ENCODE data around the gene GUSB.
"Not testable (repeated sequence)": the region's sequence is repeated elsewhere in the genome, so short reads cannot be mapped to it uniquely, and the experiment has no call there.

Gene GUSB

GRCh38 chr7:65981965-65982792 lies at the start of gene GUSB:
Gene GUSB (minus strand): TSS chr7:65982213. CDS start chr7:65982183, 30 bp downstream.
- Histone ChIP-seq H3K4me1 (ENCODE audit: control insufficient read depth, low read length) (peaks cover 16% of the 10 kb centered on the region), H3K27ac (ENCODE audit: low read depth, low read length) (peak within 1 kb of the TSS; percentile 48)
- TF ChIP-seq EZH2phosphoT487 (IDR thresholded peaks at IDR 0.05; ENCODE audit: borderline replicate concordance, low read length) (no peak), CTCF (IDR thresholded peaks at IDR 0.05; ENCODE audit: low read depth, low read length, poor library complexity, severe bottlenecking) (no peak)

GRCh38 chr7:66028342-66028741 lies 46.3 kb upstream of the GUSB start:
- not testable (repeated sequence) for H3K9me3 ChIP-seq (ENCODE audit: control insufficient read depth, insufficient read depth, low read length); H3K27ac ChIP-seq (ENCODE audit: low read depth, low read length); H3F3A ChIP-seq (ENCODE audit: control insufficient read depth, insufficient read depth); H3K27me3 ChIP-seq (ENCODE audit: control insufficient read depth, low read length); H4K20me1 ChIP-seq (ENCODE audit: control insufficient read depth, insufficient read depth, low read depth, low read length); H3K79me2 ChIP-seq (ENCODE audit: control insufficient read depth, low read length); H3K36me3 ChIP-seq (ENCODE audit: control insufficient read depth, low read length); H3K4me2 ChIP-seq (ENCODE audit: low read length); H3K4me3 ChIP-seq (ENCODE audit: low read length); H3K9me2 ChIP-seq (replicated peaks; ENCODE audit: control insufficient read depth, low read length); H3K4me1 ChIP-seq (ENCODE audit: control insufficient read depth, low read length)

More at GRCh38 chr7:65981965-65982792, at the start of gene GUSB:
- H3F3A ChIP-seq (ENCODE audit: control insufficient read depth, insufficient read depth) = no peaks in the 10 kb centered on the region
- no peaks in the 10 kb centered on the region for H3K9me3 ChIP-seq (ENCODE audit: control insufficient read depth, insufficient read depth, low read length)
- H3K4me3 ChIP-seq (ENCODE audit: low read length) = peak within 1 kb of the TSS; percentile 86
- peaks cover 41% of the 10 kb centered on the region for H3K79me2 ChIP-seq (ENCODE audit: control insufficient read depth, low read length)
- peaks cover 10% of the 10 kb centered on the region for H4K20me1 ChIP-seq (ENCODE audit: control insufficient read depth, insufficient read depth, low read depth, low read length)
- peak within 1 kb of the TSS; percentile 62 for H3K4me2 ChIP-seq (ENCODE audit: low read length)
- H3K9me2 ChIP-seq (replicated peaks; ENCODE audit: control insufficient read depth, low read length) = no peaks in the 10 kb centered on the region
- no peaks in the 10 kb centered on the region for H3K27me3 ChIP-seq (ENCODE audit: control insufficient read depth, low read length)
- H3K36me3 ChIP-seq (ENCODE audit: control insufficient read depth, low read length) = peaks cover 28% of the 10 kb centered on the region

DNA sequence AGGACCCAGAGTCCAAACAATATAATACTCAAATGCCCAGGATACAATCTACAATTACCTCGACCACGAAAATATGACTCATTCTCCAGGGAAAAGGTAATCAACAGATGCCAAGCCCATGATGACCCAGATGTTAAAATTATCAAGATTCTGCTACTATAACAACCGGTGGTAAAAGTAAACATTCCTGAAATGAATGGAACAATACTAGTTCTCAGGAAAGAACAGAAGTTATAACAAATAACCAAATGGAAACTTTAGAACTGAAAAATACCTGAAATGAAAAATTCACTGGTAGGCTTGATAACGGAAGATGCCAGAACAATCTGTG lies 34.1 kb upstream of the GUSB start:
- Histone ChIP-seq H3K27ac (ENCODE audit: low read depth, low read length) (no peak overlapping the region), H3K4me1 (ENCODE audit: control insufficient read depth, low read length) (no peaks in the 10 kb centered on the region), H3K36me3 (ENCODE audit: control insufficient read depth, low read length) (no peaks in the 10 kb centered on the region), H3K79me2 (ENCODE audit: control insufficient read depth, low read length) (no peaks in the 10 kb centered on the region), H3K4me3 (ENCODE audit: low read length) (no peak overlapping the region), H3F3A (ENCODE audit: control insufficient read depth, insufficient read depth) (no peaks in the 10 kb centered on the region), H4K20me1 (ENCODE audit: control insufficient read depth, insufficient read depth, low read depth, low read length) (no peaks in the 10 kb centered on the region), H3K9me3 (ENCODE audit: control insufficient read depth, insufficient read depth, low read length) (no peaks in the 10 kb centered on the region), H3K4me2 (ENCODE audit: low read length) (no peak overlapping the region), H3K9me2 (replicated peaks; ENCODE audit: control insufficient read depth, low read length) (no peaks in the 10 kb centered on the region), H3K27me3 (ENCODE audit: control insufficient read depth, low read length) (peaks cover 5% of the 10 kb centered on the region; the same call in 1 of the 2 replicates)
- no peak for TF ChIP-seq EZH2phosphoT487 (IDR thresholded peaks at IDR 0.05; ENCODE audit: borderline replicate concordance, low read length)
- TF ChIP-seq CTCF (IDR thresholded peaks at IDR 0.05; ENCODE audit: low read depth, low read length, poor library complexity, severe bottlenecking) = no peak

DNA sequence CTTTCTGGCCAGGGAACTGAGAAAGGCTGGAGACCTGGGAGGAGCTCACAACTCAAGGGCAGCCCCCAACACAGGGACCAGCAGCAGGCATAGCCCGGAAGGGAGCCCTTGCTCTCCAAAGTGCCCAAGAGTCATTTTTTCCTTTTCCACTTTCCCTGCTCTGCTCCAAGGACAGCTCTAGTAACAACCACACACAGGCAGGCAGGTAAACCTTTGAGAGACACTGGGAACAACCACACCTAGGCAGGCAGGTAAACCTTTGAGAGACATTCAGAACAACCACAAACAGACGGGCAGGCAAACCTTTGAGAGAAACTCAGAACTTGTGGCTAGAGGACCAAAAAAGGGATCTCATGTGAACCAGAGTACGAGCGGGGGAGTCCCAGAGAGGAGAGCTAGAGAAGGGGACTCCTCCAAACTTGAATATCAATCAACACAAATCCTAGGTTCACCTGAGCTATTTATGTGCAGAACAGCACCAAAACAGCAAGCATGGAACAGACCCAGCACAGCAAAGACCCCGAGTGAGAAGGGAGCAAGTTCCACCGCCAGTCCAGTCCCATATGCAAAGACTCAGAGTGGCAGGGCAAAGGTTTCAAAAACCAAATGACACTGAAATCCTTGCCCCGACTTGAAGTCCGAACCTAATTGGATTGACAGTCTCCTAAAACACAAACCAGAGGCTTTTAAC lies 33.6 kb upstream of the GUSB start:
- no peaks in the 10 kb centered on the region for H3K9me3 ChIP-seq (ENCODE audit: control insufficient read depth, insufficient read depth, low read length)
- H3K27me3 ChIP-seq (ENCODE audit: control insufficient read depth, low read length) = peaks cover 5% of the 10 kb centered on the region; the same call in 1 of the 2 replicates
- H3K4me2 ChIP-seq (ENCODE audit: low read length) = no peak overlapping the region
- no peaks in the 10 kb centered on the region for H3K79me2 ChIP-seq (ENCODE audit: control insufficient read depth, low read length)
- no peaks in the 10 kb centered on the region for H3F3A ChIP-seq (ENCODE audit: control insufficient read depth, insufficient read depth)
- H3K27ac ChIP-seq (ENCODE audit: low read depth, low read length) = no peak overlapping the region
- TF ChIP-seq EZH2phosphoT487 (IDR thresholded peaks at IDR 0.05; ENCODE audit: borderline replicate concordance, low read length) (no peak), CTCF (IDR thresholded peaks at IDR 0.05; ENCODE audit: low read depth, low read length, poor library complexity, severe bottlenecking) (no peak)
- no peaks in the 10 kb centered on the region for H4K20me1 ChIP-seq (ENCODE audit: control insufficient read depth, insufficient read depth, low read depth, low read length)
- H3K4me3 ChIP-seq (ENCODE audit: low read length) = no peak overlapping the region
- H3K4me1 ChIP-seq (ENCODE audit: control insufficient read depth, low read length) = no peaks in the 10 kb centered on the region
- H3K9me2 ChIP-seq (replicated peaks; ENCODE audit: control insufficient read depth, low read length) = no peaks in the 10 kb centered on the region
- no peaks in the 10 kb centered on the region for H3K36me3 ChIP-seq (ENCODE audit: control insufficient read depth, low read length)
